ENCODE results near the gene CDK19.

GRCh38 chr6:110618591-110619267 is 196.5 kb downstream of the CDK19 start:
- no peak for TF ChIP-seq POLR2A (IDR thresholded peaks at IDR 0.05)
- TF ChIP-seq POLR2AphosphoS5 (IDR thresholded peaks at IDR 0.05): no peak

All from upper lobe of left lung (tissue), 4 donors.